KMS-11 (cell line): ENCODE results near the gene CRTAC1.

Source experiments
- H2AFZ ChIP-seq: fragments of 200-600 bp; sonication (generic); 2 replicates; pipeline ENCODE4 v1.6.1; 2016; ENCODE audit warnings: antibody characterized with exemption, mixed run types, low read depth
- H3K27ac ChIP-seq: fragments of 200-600 bp; sonication (generic); 2 replicates; pipeline ENCODE4 v1.6.1; 2016; ENCODE audit warnings: mild to moderate bottlenecking, mixed run types
- H3K27me3 ChIP-seq: fragments of 200-600 bp; sonication (generic); 2 replicates; pipeline ENCODE4 v1.6.1; 2017; ENCODE audit warnings: mild to moderate bottlenecking, low read depth, mixed run types, moderate library complexity; ENCODE audit not compliant: insufficient read depth
- H3K36me3 ChIP-seq: fragments of 200-600 bp; sonication (generic); 2 replicates; pipeline ENCODE4 v1.6.1; 2017; ENCODE audit warnings: mild to moderate bottlenecking, mixed run types; ENCODE audit not compliant: insufficient read depth
- H3K4me1 ChIP-seq: fragments of 200-600 bp; sonication (generic); 2 replicates; pipeline ENCODE4 v1.6.1; 2016; ENCODE audit warnings: mild to moderate bottlenecking, low read depth, mixed run types; ENCODE audit not compliant: poor library complexity, severe bottlenecking
- H3K4me2 ChIP-seq: fragments of 200-600 bp; sonication (generic); 2 replicates; pipeline ENCODE4 v1.7.0; 2016; ENCODE audit warnings: mild to moderate bottlenecking, mixed run types
- H3K4me3 ChIP-seq: fragments of 200-600 bp; sonication (generic); IDR thresholded peaks from 2 replicates; pipeline ENCODE4 v1.6.1; 2017; ENCODE audit warnings: low read depth, low read length, mixed read lengths; ENCODE audit not compliant: insufficient read depth
- H3K79me2 ChIP-seq: fragments of 200-600 bp; sonication (generic); 2 replicates; pipeline ENCODE4 v1.6.1; 2016; ENCODE audit warnings: low read depth, mixed run types; ENCODE audit not compliant: insufficient read depth
- H3K9ac ChIP-seq: fragments of 200-600 bp; sonication (generic); 2 replicates; pipeline ENCODE4 v1.6.1; 2016; ENCODE audit warnings: mild to moderate bottlenecking, mixed run types
- H4K20me1 ChIP-seq: fragments of 200-600 bp; sonication (generic); 2 replicates; pipeline ENCODE4 v1.6.1; 2016; ENCODE audit warnings: mild to moderate bottlenecking, mixed run types; ENCODE audit not compliant: insufficient read depth
- CTCF ChIP-seq: fragments of 200-600 bp; sonication (generic); conservative IDR thresholded peaks from 2 replicates; pipeline ENCODE4 v1.6.1; 2017; ENCODE audit warnings: low read depth, mild to moderate bottlenecking, antibody characterized with exemption, low read length, moderate library complexity, mixed read lengths

CRTAC1 gene

GRCh38 chr10:97882142-97883091 is 148.0 kb downstream of the CRTAC1 start:
- H3K27me3 ChIP-seq = no peaks in the 10 kb centered on the region
- no peak for TF ChIP-seq CTCF
- H4K20me1 ChIP-seq = no peaks in the 10 kb centered on the region
- H3K79me2 ChIP-seq = no peaks in the 10 kb centered on the region
- no peak overlapping the region for H3K4me3 ChIP-seq
- no peak overlapping the region for H3K4me2 ChIP-seq
- no peak overlapping the region for H2AFZ ChIP-seq
- H3K27ac ChIP-seq = no peak overlapping the region
- no peaks in the 10 kb centered on the region for H3K4me1 ChIP-seq
- no peak overlapping the region for H3K9ac ChIP-seq
- no peaks in the 10 kb centered on the region for H3K36me3 ChIP-seq

- H3K4me2 ChIP-seq = no peak overlapping the region
- no peaks in the 10 kb centered on the region for H4K20me1 ChIP-seq
- H3K27me3 ChIP-seq = no peaks in the 10 kb centered on the region
- no peaks in the 10 kb centered on the region for H3K4me1 ChIP-seq
- no peak for TF ChIP-seq CTCF
- H3K4me3 ChIP-seq = no peak overlapping the region
- no peak overlapping the region for H2AFZ ChIP-seq
- H3K9ac ChIP-seq = no peak overlapping the region
- no peaks in the 10 kb centered on the region for H3K79me2 ChIP-seq
- H3K27ac ChIP-seq = no peak overlapping the region
- no peaks in the 10 kb centered on the region for H3K36me3 ChIP-seq
These were observed 150.3 kb downstream of the CRTAC1 start for GRCh38 chr10:97880109-97880508.

- no peak for TF ChIP-seq CTCF
- Histone ChIP-seq H3K27me3 (no peaks in the 10 kb centered on the region), H3K79me2 (no peaks in the 10 kb centered on the region), H3K4me3 (no peak overlapping the region), H3K36me3 (no peaks in the 10 kb centered on the region), H3K27ac (no peak overlapping the region), H3K4me2 (no peak overlapping the region), H3K4me1 (no peaks in the 10 kb centered on the region), H4K20me1 (no peaks in the 10 kb centered on the region), H3K9ac (no peak overlapping the region), H2AFZ (peak overlapping the region; percentile 2; the same call in 1 of the 2 replicates)
These were observed 151.2 kb downstream of the CRTAC1 start for GRCh38 chr10:97879241-97879640.

- TF ChIP-seq CTCF = no peak
- H3K9ac ChIP-seq = no peak overlapping the region
- no peaks in the 10 kb centered on the region for H3K27me3 ChIP-seq
- no peak overlapping the region for H3K4me2 ChIP-seq
- H3K27ac ChIP-seq = no peak overlapping the region
- H3K4me1 ChIP-seq = no peaks in the 10 kb centered on the region
- H2AFZ ChIP-seq = no peak overlapping the region
- no peaks in the 10 kb centered on the region for H3K79me2 ChIP-seq
- H3K4me3 ChIP-seq = no peak overlapping the region
- H3K36me3 ChIP-seq = no peaks in the 10 kb centered on the region
- no peaks in the 10 kb centered on the region for H4K20me1 ChIP-seq
These were observed 154.0 kb downstream of the CRTAC1 start for GRCh38 chr10:97876402-97876801.
